CD14-positive monocyte (primary cell): ENCODE results near the gene PELI2. TPM values are rescaled to one million over a fixed set of nuclear protein-coding genes. Genes with fewer than 3 reads are reported as not detected.

Experiments used
- DNase-seq, 3 donors: peaks; one replicate each; pipeline ENCODE4 v3.0.0-alpha.2; 2011 to 2022
- H2AFZ ChIP-seq: 2 replicates; pipeline ENCODE4 v1.6.0; 2012; ENCODE audit warnings: mild to moderate bottlenecking, low read depth, low read length, inconsistent platforms; ENCODE audit not compliant: insufficient read depth, poor library complexity, severe bottlenecking
- H3K27ac ChIP-seq, 2 donors: 1 replicate in 1 of 2; 2 replicates in 1 of 2; pipeline ENCODE4 v1.5.1; 2012 to 2013; ENCODE audit warnings: low read length in 2 of 2, control low read depth in 1 of 2, inconsistent platforms in 1 of 2, low read depth in 1 of 2, mild to moderate bottlenecking in 1 of 2
- H3K27me3 ChIP-seq, 2 donors: one replicate each; pipeline versions ENCODE4 v1.6.0 to v1.6.1; 2011 to 2013; ENCODE audit warnings: low read length in 2 of 2; ENCODE audit not compliant: control insufficient read depth in 2 of 2, insufficient read depth in 2 of 2
- H3K36me3 ChIP-seq, 2 donors: replicated peaks in 1 of 2; 1 replicate in 1 of 2; 2 replicates in 1 of 2; pipeline versions ENCODE4 v1.5.1 to v1.6.1; 2012 to 2013; ENCODE audit warnings: low read length in 2 of 2, control low read depth in 1 of 2, inconsistent platforms in 1 of 2, mild to moderate bottlenecking in 1 of 2; ENCODE audit not compliant: insufficient read depth in 2 of 2, control insufficient read depth in 1 of 2
- H3K4me1 ChIP-seq, 2 donors: 1 replicate in 1 of 2; 2 replicates in 1 of 2; pipeline versions ENCODE4 v1.5.1 to v1.6.1; 2012 to 2013; ENCODE audit warnings: low read length in 2 of 2, control low read depth in 1 of 2, inconsistent platforms in 1 of 2, mild to moderate bottlenecking in 1 of 2, moderate library complexity in 1 of 2; ENCODE audit not compliant: insufficient read depth in 2 of 2, control insufficient read depth in 1 of 2
- H3K4me2 ChIP-seq: replicated peaks from 2 replicates; pipeline ENCODE3; 2012; ENCODE audit warnings: low read length, moderate library complexity, mild to moderate bottlenecking; ENCODE audit not compliant: poor library complexity, severe bottlenecking; ENCODE audit errors: extremely low read depth
- H3K4me3 ChIP-seq, 3 experiments: fragments of 200-600 bp in 1 of 3; sonication (generic) in 1 of 3; replicated peaks in 1 of 3; 1 replicate in 2 of 3; 2 replicates in 1 of 3; pipeline ENCODE4 v1.5.1; 2011 to 2013; ENCODE audit warnings: low read length in 3 of 3, mild to moderate bottlenecking in 3 of 3, control low read depth in 2 of 3, low read depth in 2 of 3, inconsistent platforms in 1 of 3, moderate library complexity in 1 of 3
- H3K79me2 ChIP-seq: 2 replicates; pipeline ENCODE4 v1.6.0; 2012; ENCODE audit warnings: mild to moderate bottlenecking, control low read depth, inconsistent platforms, low read length, moderate library complexity; ENCODE audit not compliant: insufficient read depth
- H3K9ac ChIP-seq: 2 replicates; pipeline ENCODE4 v1.6.0; 2017; ENCODE audit warnings: low read length, mild to moderate bottlenecking; ENCODE audit not compliant: insufficient read depth, poor library complexity, severe bottlenecking
- H3K9me3 ChIP-seq, 2 donors: replicated peaks in 1 of 2; 1 replicate in 1 of 2; 2 replicates in 1 of 2; pipeline versions ENCODE4 v1.5.1 to v1.6.1; 2012 to 2013; ENCODE audit warnings: low read length in 2 of 2, control low read depth in 1 of 2; ENCODE audit not compliant: control insufficient read depth in 1 of 2, insufficient read depth in 1 of 2
- H4K20me1 ChIP-seq: 2 replicates; pipeline ENCODE4 v1.6.0; 2012; ENCODE audit warnings: mild to moderate bottlenecking, low read length, control low read depth, moderate library complexity; ENCODE audit not compliant: insufficient read depth
- H3K27ac Mint-ChIP-seq, 7 donors: one replicate each; pipeline ENCODE4 v1.8.0; 2020; ENCODE audit warnings: mild to moderate bottlenecking in 7 of 7, mixed read lengths in 7 of 7, moderate library complexity in 6 of 7, inconsistent platforms in 2 of 7
- H3K27me3 Mint-ChIP-seq, 3 donors: one replicate each; pipeline ENCODE4 v1.8.0; 2021 to 2022; ENCODE audit warnings: low read depth in 3 of 3, mild to moderate bottlenecking in 3 of 3, mixed read lengths in 3 of 3, moderate library complexity in 3 of 3, inconsistent platforms in 1 of 3
- H3K36me3 Mint-ChIP-seq, 2 donors: one replicate each; pipeline ENCODE4 v1.8.0; 2020; ENCODE audit warnings: mixed read lengths in 2 of 2, inconsistent platforms in 1 of 2, mild to moderate bottlenecking in 1 of 2
- H3K4me1 Mint-ChIP-seq: one replicate; pipeline ENCODE4 v1.8.0; 2020; ENCODE audit warnings: mild to moderate bottlenecking, mixed read lengths
- H3K4me3 Mint-ChIP-seq, 2 donors: one replicate each; pipeline ENCODE4 v1.8.0; 2020; ENCODE audit warnings: mild to moderate bottlenecking in 2 of 2, mixed read lengths in 2 of 2, moderate library complexity in 1 of 2
- H3K9me3 Mint-ChIP-seq, 7 donors: one replicate each; pipeline ENCODE4 v1.8.0; 2020 to 2022; ENCODE audit warnings: mixed read lengths in 7 of 7, mild to moderate bottlenecking in 6 of 7, moderate library complexity in 6 of 7, inconsistent platforms in 2 of 7
- CTCF ChIP-seq: fragments of 200-600 bp; IDR thresholded peaks from one replicate; pipeline ENCODE4 v1.8.0; 2022; ENCODE audit warnings: antibody characterized with exemption, mild to moderate bottlenecking
- WGBS: methylation state at CpG from one replicate; pipeline ENCODE4 v1.1.5; 2013; ENCODE audit warnings: missing lambda C conversion rate; ENCODE audit not compliant: insufficient coverage; 5-methylcytosine and 5-hydroxymethylcytosine counted together
- intact Hi-C, 2 donors: fragments of 100-400 bp; cut with micrococcal nuclease; formaldehyde crosslinking; loops; one replicate each; pipeline versions ENCODE4 v1.15.0 to v1.15.1; 2023
- polyA plus RNA-seq, 3 donors: library from polyadenylated mRNA; depleted of rRNA in 1 of 3; unstranded in 2 of 3; stranded (reverse) in 1 of 3; fragments of 300-500 nt in 2 of 3; fragments of >200 nt in 1 of 3; fragmentation: Illumina TruSeq in 2 of 3; gene quantifications; 1 replicate in 2 of 3; 2 replicates in 1 of 3; pipeline ENCODE4 v1.2.3, GENCODE V29; 2012 to 2021

Gene PELI2
- polyA plus RNA-seq, 3 donors: 10.1 to 35.8 (median 12.5) TPM

- no peak for TF ChIP-seq CTCF
- peak overlapping the region in 1 of 7 donors; percentile 21 for H3K27ac Mint-ChIP-seq
- Histone ChIP-seq H3K36me3 (no peaks in the 10 kb centered on the region), H3K79me2 (peaks cover 100% of the 10 kb centered on the region), H3K4me1 (peaks cover 0 to 8% of the 10 kb centered on the region in 2 donors), H3K4me2 (no peak overlapping the region), H3K9ac (no peak overlapping the region), H3K4me3 (no peak overlapping the region), H4K20me1 (peaks cover 100% of the 10 kb centered on the region), H2AFZ (no peak overlapping the region), H3K27me3 (no peaks in the 10 kb centered on the region), H3K9me3 (no peaks in the 10 kb centered on the region), H3K27ac (no peak overlapping the region)
- H3K9me3 Mint-ChIP-seq: peaks cover 6 to 29% (median 16%) of the 10 kb centered on the region in 7 donors
- peaks cover 3% of the 10 kb centered on the region in 2 donors for H3K36me3 Mint-ChIP-seq
- no peak overlapping the region for H3K4me3 Mint-ChIP-seq
- peaks cover 23% of the 10 kb centered on the region for H3K4me1 Mint-ChIP-seq
- intact Hi-C loops: no loop called here
- DNase-seq: no peak
- H3K27me3 Mint-ChIP-seq: no peaks in the 10 kb centered on the region
- WGBS: 100% methylated on average over 1 of the region's 3 CpGs
Measured at GRCh38 chr14:56168007-56168616, 49.9 kb downstream of the PELI2 start.

- H2AFZ ChIP-seq: no peak overlapping the region
Measured at GRCh38 chr14:56170028-56170427, 51.8 kb downstream of the PELI2 start.

More at GRCh38 chr14:56170028-56170427, 51.8 kb downstream of the PELI2 start:
- no peak overlapping the region for H3K4me3 Mint-ChIP-seq
- Histone ChIP-seq H3K27ac (no peak overlapping the region), H3K27me3 (no peaks in the 10 kb centered on the region), H3K9me3 (no peaks in the 10 kb centered on the region), H3K79me2 (peaks cover 99% of the 10 kb centered on the region), H3K4me1 (peaks cover 0 to 8% of the 10 kb centered on the region in 2 donors), H3K36me3 (no peaks in the 10 kb centered on the region), H4K20me1 (peaks cover 100% of the 10 kb centered on the region), H3K9ac (no peak overlapping the region), H3K4me2 (no peak overlapping the region), H3K4me3 (no peak overlapping the region)
- H3K4me1 Mint-ChIP-seq: peaks cover 26% of the 10 kb centered on the region
- peak overlapping the region in 1 of 7 donors; percentile 23 for H3K27ac Mint-ChIP-seq
- intact Hi-C loops: no loop called here
- H3K9me3 Mint-ChIP-seq: peaks cover 2 to 14% (median 8%) of the 10 kb centered on the region in 7 donors
- DNase-seq: no peak
- TF ChIP-seq CTCF: no peak
- no peaks in the 10 kb centered on the region for H3K27me3 Mint-ChIP-seq
- WGBS: 96% methylated on average over 4 of the region's 6 CpGs
- H3K36me3 Mint-ChIP-seq: peaks cover 0 to 3% of the 10 kb centered on the region in 2 donors
